Esophagus squamous epithelium (tissue), 5 donors: ENCODE results near the gene PLA2G2D. TPM values are rescaled to one million over a fixed set of nuclear protein-coding genes. Genes with fewer than 3 reads are reported as not detected.

Experiments
- DNase-seq: peaks from one replicate; lab custom pipeline; 2025; lab: John Stamatoyannopoulos, UW
- H3K27ac ChIP-seq, 4 donors: fragments of 200-600 bp; sonication (generic); one replicate each; pipeline ENCODE4 v1.5.1; 2016 to 2019; ENCODE audit warnings: mild to moderate bottlenecking in 1 of 4
- H3K27me3 ChIP-seq, 4 donors: fragments of 200-600 bp; sonication (generic); 1 replicate in 3 of 4; 2 replicates in 1 of 4; pipeline versions ENCODE4 v1.5.1 to v1.6.0; 2017 to 2021; ENCODE audit warnings: antibody characterized with exemption in 1 of 4
- H3K36me3 ChIP-seq, 3 donors: fragments of 200-600 bp; sonication (generic); one replicate each; pipeline ENCODE4 v1.5.1; 2016 to 2019
- H3K4me1 ChIP-seq, 3 donors: fragments of 200-600 bp; sonication (generic); one replicate each; pipeline ENCODE4 v1.5.1; 2017 to 2019
- H3K4me3 ChIP-seq, 4 donors: fragments of 200-600 bp; sonication (generic); 1 replicate in 3 of 4; 2 replicates in 1 of 4; pipeline ENCODE4 v1.5.1; 2016 to 2019; ENCODE audit warnings: mild to moderate bottlenecking in 2 of 4, moderate library complexity in 1 of 4
- H3K9me3 ChIP-seq, 3 donors: fragments of 200-600 bp; sonication (generic); one replicate each; pipeline ENCODE4 v1.5.1; 2016 to 2019
- POLR2A ChIP-seq, 4 donors: fragments of 450-650 bp; IDR thresholded peaks; one replicate each; pipeline ENCODE4 v1.6.1; 2017; ENCODE audit warnings: antibody characterized with exemption in 4 of 4, mild to moderate bottlenecking in 4 of 4, moderate library complexity in 3 of 4
- WGBS, 2 donors: methylation state at CpG; one replicate each; pipeline ENCODE4 v1.1.5; 2018; 5-methylcytosine and 5-hydroxymethylcytosine counted together
- intact Hi-C: fragments of 100-400 bp; cut with DNase I; formaldehyde crosslinking; loops from one replicate; pipeline ENCODE4 v1.15.0; 2022
- total RNA-seq, 4 donors: library from RNA; depleted of rRNA; stranded (reverse); fragments of >200 nt; gene quantifications; one replicate each; pipeline ENCODE4 v1.1.0, GENCODE V29; 2016
- TF ChIP-seq, protein P1 (sequence below), 6 experiments: fragments of 450-650 bp in 4 of 6; fragments of 200-600 bp in 2 of 6; sonication (generic) in 2 of 6; IDR thresholded peaks; one replicate each; pipeline ENCODE4 v1.5.1; 2016 to 2019; ENCODE audit warnings: antibody characterized with exemption in 6 of 6, mild to moderate bottlenecking in 4 of 6, moderate library complexity in 4 of 6
- donor health status: DM: yes; HTN: yes; CAD: no.

Gene PLA2G2D
- total RNA-seq, 4 donors from 2014 or later: 0.19 TPM; not detected in 3

DNA sequence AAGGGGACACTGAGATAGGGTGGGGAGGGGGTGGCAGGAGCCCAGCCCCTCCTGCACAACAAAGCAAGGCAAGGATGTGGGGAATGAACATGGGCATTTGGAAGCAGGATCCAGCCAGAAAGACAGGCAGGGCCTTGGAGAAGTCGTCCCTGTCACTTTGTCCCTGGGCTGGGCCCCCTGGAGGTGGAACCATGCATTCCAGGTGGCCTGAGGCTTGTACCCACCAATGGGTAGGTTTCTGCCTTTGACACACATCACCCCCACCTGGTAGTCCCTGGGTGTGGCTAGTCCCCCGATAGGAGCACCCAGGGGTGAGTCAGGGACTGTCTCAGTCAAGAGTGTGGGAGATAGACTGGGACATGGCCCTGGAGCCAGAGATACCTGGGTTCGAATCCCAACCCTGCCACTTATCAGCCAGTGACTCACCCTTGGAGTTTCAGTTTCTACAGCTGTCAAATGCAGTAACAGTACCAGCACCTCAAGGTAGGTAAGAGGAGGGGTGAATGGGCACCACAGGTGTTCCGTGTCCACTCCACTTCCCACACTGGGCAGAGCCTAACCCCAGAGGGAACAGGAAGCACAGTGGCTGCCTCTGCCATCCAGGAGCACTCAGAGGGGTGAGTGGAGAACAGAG, 10.0 kb downstream of the PLA2G2D start:
- Histone ChIP-seq H3K9me3 (no peaks in the 10 kb centered on the region), H3K27ac (no peak overlapping the region), H3K4me1 (peaks cover 0 to 8% (median 2%) of the 10 kb centered on the region in 3 donors), H3K27me3 (peaks cover 0 to 15% (median 0%) of the 10 kb centered on the region in 4 donors), H3K36me3 (no peaks in the 10 kb centered on the region), H3K4me3 (no peak overlapping the region)
- 43 to 86% methylated on average over 1 to 3 of the region's 4 CpGs for WGBS, 2 donors
- intact Hi-C loops: no loop called here
- DNase-seq: no peak
- TF ChIP-seq, protein P1, sequence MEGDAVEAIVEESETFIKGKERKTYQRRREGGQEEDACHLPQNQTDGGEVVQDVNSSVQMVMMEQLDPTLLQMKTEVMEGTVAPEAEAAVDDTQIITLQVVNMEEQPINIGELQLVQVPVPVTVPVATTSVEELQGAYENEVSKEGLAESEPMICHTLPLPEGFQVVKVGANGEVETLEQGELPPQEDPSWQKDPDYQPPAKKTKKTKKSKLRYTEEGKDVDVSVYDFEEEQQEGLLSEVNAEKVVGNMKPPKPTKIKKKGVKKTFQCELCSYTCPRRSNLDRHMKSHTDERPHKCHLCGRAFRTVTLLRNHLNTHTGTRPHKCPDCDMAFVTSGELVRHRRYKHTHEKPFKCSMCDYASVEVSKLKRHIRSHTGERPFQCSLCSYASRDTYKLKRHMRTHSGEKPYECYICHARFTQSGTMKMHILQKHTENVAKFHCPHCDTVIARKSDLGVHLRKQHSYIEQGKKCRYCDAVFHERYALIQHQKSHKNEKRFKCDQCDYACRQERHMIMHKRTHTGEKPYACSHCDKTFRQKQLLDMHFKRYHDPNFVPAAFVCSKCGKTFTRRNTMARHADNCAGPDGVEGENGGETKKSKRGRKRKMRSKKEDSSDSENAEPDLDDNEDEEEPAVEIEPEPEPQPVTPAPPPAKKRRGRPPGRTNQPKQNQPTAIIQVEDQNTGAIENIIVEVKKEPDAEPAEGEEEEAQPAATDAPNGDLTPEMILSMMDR (IDR thresholded peaks at IDR 0.05): no peak
- TF ChIP-seq POLR2A (IDR thresholded peaks at IDR 0.05): no peak

DNA sequence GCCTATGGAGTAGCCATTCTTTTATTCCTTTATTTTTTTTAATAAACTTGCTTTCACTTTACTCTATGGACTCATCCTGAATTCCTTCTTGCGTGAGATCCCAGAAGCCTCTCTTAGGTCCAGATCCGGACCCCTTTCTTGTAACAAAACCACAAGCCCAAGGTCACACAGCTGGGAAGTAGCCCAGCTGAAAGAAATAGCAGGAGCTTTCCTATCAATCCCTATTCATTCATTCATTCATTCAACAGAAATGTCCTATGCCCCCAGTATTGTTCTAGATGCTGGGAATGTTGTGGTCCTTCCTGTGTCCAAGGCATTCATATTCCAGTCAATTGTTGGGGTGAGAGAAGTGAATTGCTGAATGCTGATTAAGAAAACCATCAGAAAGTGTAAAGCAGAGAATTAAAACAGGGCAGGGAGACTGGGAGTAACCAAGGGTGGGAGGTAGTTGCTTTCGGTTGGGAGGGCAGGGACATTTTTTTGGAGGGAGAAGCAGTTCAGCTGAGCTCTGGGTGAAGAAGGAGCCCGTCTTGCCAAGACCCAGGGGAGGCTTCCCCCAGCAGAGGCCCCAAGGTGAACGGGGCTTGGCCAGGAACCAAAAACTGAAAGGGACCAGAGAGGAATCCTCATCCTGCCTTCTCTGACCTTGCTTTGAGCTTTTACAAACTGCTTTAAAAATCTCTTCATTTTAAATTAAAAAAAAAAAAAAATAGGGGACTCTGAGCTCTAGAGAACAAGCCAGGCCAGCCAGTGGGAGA, 10.8 kb downstream of the PLA2G2D start:
- no peak overlapping the region for H3K27ac ChIP-seq
- peaks cover 0 to 7% (median 0%) of the 10 kb centered on the region in 4 donors for H3K27me3 ChIP-seq
- TF ChIP-seq, protein P1 (IDR thresholded peaks at IDR 0.05): no peak
- TF ChIP-seq POLR2A (IDR thresholded peaks at IDR 0.05): no peak
- DNase-seq: no peak
- intact Hi-C loops: no loop called here
- peaks cover 0 to 8% (median 2%) of the 10 kb centered on the region in 3 donors for H3K4me1 ChIP-seq
- WGBS, 2 donors: 61 to 72% methylated on average over 5 of the region's 5 CpGs
- no peak overlapping the region for H3K4me3 ChIP-seq
- H3K9me3 ChIP-seq: no peaks in the 10 kb centered on the region
- no peaks in the 10 kb centered on the region for H3K36me3 ChIP-seq

DNA sequence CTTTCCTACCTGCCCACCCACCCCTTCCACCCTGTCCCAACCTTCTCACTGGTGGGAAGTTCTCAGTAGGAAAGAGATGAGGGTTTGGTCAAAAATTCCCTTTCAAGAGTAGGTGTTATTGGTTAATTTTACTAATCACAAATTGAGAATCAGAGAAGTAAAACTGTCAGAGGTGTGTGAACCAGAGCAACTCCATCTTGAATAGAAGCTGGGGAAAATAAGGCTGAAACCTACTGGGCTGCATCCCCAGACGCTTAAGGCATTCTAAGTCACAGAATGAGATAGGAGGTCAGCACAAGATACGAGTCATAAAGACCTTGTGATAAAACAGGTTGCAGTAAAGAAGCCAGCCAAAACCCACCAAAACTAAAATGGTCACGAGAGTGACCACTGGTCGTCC, 11.5 kb downstream of the PLA2G2D start:
- TF ChIP-seq POLR2A (IDR thresholded peaks at IDR 0.05): no peak
- TF ChIP-seq, protein P1 (IDR thresholded peaks at IDR 0.05): no peak
- intact Hi-C loops: no loop called here
- H3K4me3 ChIP-seq: no peak overlapping the region
- no peak overlapping the region for H3K27ac ChIP-seq
- H3K9me3 ChIP-seq: no peaks in the 10 kb centered on the region
- H3K4me1 ChIP-seq: peaks cover 0 to 15% (median 7%) of the 10 kb centered on the region in 3 donors
- peaks cover 0 to 1% (median 0%) of the 10 kb centered on the region in 4 donors for H3K27me3 ChIP-seq
- WGBS, 2 donors: 65 to 70% methylated on average over 4 of the region's 4 CpGs
- H3K36me3 ChIP-seq: no peaks in the 10 kb centered on the region
- no peak for DNase-seq

DNA sequence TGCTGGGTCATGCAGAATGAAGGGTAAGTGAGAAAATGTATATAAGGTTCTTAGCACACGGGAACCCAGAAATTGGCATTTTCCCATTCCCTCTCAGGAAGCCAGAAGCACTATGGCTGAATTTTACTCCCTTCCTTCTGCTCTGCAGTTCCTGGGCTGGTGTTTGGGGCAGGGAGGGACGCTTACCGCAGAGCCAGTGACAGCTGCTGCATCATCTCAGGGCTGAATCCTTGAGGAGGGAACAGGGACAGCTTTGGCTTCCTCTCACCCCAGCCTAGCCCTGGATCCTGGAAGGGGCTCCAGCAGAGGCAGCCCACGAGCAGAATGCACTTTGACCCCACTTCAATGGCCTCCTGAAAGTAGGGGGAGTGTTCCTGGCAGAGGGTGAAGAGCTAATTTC, 12.0 kb downstream of the PLA2G2D start:
- Histone ChIP-seq H3K4me3 (no peak overlapping the region), H3K4me1 (peaks cover 0 to 18% (median 8%) of the 10 kb centered on the region in 3 donors), H3K27me3 (no peaks in the 10 kb centered on the region), H3K9me3 (no peaks in the 10 kb centered on the region), H3K27ac (no peak overlapping the region), H3K36me3 (no peaks in the 10 kb centered on the region)
- intact Hi-C loops: no loop called here
- DNase-seq: no peak
- WGBS, 2 donors: 75 to 86% methylated on average over 1 to 2 of the region's 4 CpGs
- TF ChIP-seq POLR2A (IDR thresholded peaks at IDR 0.05): no peak
- TF ChIP-seq, protein P1 (IDR thresholded peaks at IDR 0.05): no peak

DNA sequence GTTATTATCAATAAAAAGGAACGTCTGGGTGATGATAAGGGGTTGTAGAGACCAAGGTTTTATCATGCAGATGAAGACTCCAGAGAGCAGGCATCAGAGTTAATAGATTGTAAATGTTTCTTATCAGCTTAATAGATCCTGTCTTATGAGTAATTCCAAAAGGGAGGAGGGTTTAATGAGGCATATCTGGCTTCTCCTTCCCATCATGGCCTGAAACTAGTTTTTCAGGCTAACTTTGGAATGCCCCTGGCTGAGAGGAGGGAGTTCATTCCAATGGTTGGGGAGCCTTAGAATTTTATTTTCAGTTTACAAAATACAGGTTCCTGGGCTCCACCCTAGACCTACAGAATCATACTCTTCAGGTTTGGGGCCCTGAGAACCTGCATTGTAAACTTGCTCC, 13.5 kb downstream of the PLA2G2D start:
- no peaks in the 10 kb centered on the region for H3K9me3 ChIP-seq
- H3K4me1 ChIP-seq: peaks cover 0 to 17% (median 16%) of the 10 kb centered on the region in 3 donors
- no peaks in the 10 kb centered on the region for H3K36me3 ChIP-seq
- intact Hi-C loops: no loop called here
- H3K27ac ChIP-seq: no peak overlapping the region
- 6 to 57% methylated on average over 1 of the region's 1 CpG for WGBS, 2 donors
- peaks cover 0 to 4% (median 0%) of the 10 kb centered on the region in 4 donors for H3K27me3 ChIP-seq
- DNase-seq: no peak
- TF ChIP-seq, protein P1 (IDR thresholded peaks at IDR 0.05): no peak
- TF ChIP-seq POLR2A (IDR thresholded peaks at IDR 0.05): no peak
- H3K4me3 ChIP-seq: no peak overlapping the region
